Skeletal muscle satellite cell (primary cell): ENCODE data around the gene PDE1A.

Experiments
- H3K27me3 ChIP-seq: 2 replicates; pipeline ENCODE4 v1.7.0; 2013; ENCODE audit warnings: low read length; ENCODE audit not compliant: control insufficient read depth, insufficient read depth
- H3K36me3 ChIP-seq: 2 replicates; pipeline ENCODE4 v1.7.0; 2013; ENCODE audit warnings: mild to moderate bottlenecking, control low read depth, low read length; ENCODE audit not compliant: insufficient read depth
- H3K4me1 ChIP-seq: 2 replicates; pipeline ENCODE4 v1.7.0; 2013; ENCODE audit warnings: low read length; ENCODE audit not compliant: control insufficient read depth, insufficient read depth
- H3K4me2 ChIP-seq: 2 replicates; pipeline ENCODE4 v1.7.0; 2013; ENCODE audit warnings: mild to moderate bottlenecking, low read length
- H3K4me3 ChIP-seq: 2 replicates; pipeline ENCODE4 v1.7.0; 2013; ENCODE audit warnings: low read length
- H3K9ac ChIP-seq: 2 replicates; pipeline ENCODE4 v1.7.0; 2013; ENCODE audit warnings: mild to moderate bottlenecking, low read depth, low read length, moderate library complexity
- H3K9me3 ChIP-seq: replicated peaks from 2 replicates; pipeline ENCODE4 v1.7.0; 2013; ENCODE audit warnings: mild to moderate bottlenecking, control low read depth, low read length

Gene PDE1A

DNA sequence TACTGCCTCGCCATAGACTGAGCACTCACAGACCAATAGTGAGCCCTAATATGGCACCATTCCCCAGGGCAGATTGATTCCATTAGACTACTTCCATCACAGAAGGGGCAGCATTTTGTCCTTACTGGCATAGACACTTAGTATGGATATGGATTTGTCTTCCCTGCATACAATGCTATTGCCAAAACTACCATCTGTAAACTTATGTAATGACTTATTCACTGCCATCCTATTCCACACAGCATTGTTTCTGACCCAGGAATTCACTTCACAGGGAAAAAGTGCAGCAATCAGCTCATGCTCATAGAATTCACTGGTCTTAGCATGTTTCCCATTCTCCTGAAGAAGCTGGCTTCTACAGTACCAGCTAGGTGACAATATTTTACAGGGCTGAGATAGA, 262.1 kb downstream of the PDE1A start:
- H3K36me3 ChIP-seq, result no peaks in the 10 kb centered on the region
- no peaks in the 10 kb centered on the region for H3K4me1 ChIP-seq
- no peaks in the 10 kb centered on the region for H3K27me3 ChIP-seq
- no peak overlapping the region for H3K4me3 ChIP-seq
- no peak overlapping the region for H3K4me2 ChIP-seq
- no peaks in the 10 kb centered on the region for H3K9me3 ChIP-seq
- no peak overlapping the region for H3K9ac ChIP-seq

DNA sequence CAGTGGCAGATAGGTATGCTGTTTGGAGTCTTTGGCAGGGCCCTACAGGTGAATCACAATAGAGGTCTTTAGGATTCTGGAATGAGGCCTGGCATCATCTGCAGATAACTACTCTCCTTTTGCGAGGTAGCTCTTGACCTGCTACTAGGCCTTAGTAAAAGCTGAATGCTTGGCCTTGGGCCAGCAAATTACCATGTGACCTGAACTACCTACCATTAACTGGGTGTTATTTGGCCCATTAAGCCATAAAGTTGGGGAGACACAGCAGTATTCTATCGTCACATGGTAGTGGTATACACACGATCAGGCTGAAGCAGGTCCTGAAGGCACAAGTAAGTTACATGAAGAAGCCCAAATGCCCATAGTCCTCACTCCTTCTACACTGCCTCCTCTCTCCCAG, 263.0 kb downstream of the PDE1A start:
- Histone ChIP-seq H3K4me2 (no peak overlapping the region), H3K4me3 (no peak overlapping the region), H3K27me3 (no peaks in the 10 kb centered on the region), H3K4me1 (no peaks in the 10 kb centered on the region), H3K9me3 (no peaks in the 10 kb centered on the region), H3K36me3 (no peaks in the 10 kb centered on the region), H3K9ac (no peak overlapping the region)

DNA sequence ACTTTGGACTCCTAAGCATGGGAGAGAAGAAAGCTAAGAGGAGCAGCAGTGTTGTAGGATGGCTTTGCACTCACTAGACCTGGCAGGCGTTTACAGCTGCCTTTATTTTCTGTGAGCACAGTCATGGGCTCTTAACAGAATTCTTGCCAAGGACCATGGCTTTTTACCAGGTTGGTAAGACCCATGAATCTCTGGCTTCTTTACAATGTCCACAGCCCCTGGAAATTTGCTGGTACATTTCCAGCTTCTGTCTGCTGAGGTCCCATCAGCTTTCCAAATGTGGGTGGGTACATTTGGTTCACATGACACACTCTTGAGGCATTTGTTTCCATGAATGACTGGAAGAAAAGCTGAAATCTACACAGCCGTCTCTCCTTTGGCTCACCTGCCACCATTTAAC, 278.5 kb downstream of the PDE1A start:
- Histone ChIP-seq H3K4me1 (peaks cover 20% of the 10 kb centered on the region), H3K27me3 (no peaks in the 10 kb centered on the region), H3K9ac (no peak overlapping the region), H3K4me2 (no peak overlapping the region), H3K4me3 (no peak overlapping the region), H3K9me3 (no peaks in the 10 kb centered on the region), H3K36me3 (no peaks in the 10 kb centered on the region)

DNA sequence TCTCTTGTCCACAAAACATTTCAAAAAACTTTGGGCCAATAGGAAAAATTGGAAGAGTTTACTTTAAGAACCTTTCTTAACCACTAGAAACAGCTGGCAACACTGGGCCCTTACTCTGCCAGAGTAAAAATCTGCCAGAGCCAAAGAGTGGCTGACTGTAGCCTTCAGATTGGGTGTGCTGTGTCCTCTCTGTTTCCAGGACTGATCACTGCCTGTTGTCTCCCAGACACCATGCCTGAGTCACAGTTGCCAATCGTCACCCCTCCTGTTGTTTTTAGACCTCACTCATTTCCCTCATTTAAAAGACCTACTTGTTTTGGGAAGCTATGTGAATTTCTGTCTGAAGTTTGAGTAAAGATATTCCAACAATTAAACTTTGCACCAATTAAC, 282.1 kb downstream of the PDE1A start:
- H3K4me2 ChIP-seq, result peak overlapping the region; percentile 3
- H3K27me3 ChIP-seq, result no peaks in the 10 kb centered on the region
- H3K36me3 ChIP-seq, result no peaks in the 10 kb centered on the region
- H3K9me3 ChIP-seq, result no peaks in the 10 kb centered on the region
- no peak overlapping the region for H3K9ac ChIP-seq
- H3K4me3 ChIP-seq, result no peak overlapping the region
- H3K4me1 ChIP-seq, result peaks cover 20% of the 10 kb centered on the region

DNA sequence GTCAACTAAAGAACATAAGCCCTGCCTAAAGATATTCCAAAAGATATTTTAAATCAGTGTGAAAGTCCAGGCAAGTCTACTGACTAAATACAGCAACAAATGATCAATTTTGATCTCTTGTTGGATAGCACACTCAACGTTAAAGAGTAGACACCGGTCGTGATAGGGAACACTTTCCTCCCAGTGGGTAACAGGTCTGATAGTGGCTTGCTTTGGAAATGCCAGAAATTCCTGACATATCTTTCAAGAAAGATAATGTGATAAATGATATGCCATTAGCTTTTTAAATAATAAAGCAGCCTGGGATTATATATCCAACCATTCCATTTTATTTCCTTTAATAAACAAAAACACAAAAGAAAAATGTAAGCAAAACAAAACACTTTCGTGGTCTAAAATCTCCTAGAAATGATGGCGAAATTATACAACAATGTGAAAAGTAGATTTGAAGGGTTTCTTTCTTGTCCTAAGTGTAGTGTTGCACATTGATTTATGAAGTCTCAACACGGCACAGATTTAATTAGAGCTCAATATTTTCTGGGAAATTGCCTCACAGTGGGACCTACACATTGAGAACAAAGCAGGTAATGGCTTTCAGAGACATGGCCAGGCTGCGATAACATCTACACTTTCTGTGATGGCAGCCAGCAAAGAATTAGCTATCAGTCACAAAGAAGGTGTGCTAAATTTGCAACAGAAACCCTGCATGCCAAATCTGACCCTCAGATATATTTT, 282.6 kb downstream of the PDE1A start:
- H3K9me3 ChIP-seq, result no peaks in the 10 kb centered on the region
- H3K36me3 ChIP-seq, result no peaks in the 10 kb centered on the region
- H3K4me1 ChIP-seq, result peaks cover 20% of the 10 kb centered on the region
- H3K4me2 ChIP-seq, result no peak overlapping the region
- H3K4me3 ChIP-seq, result no peak overlapping the region
- no peaks in the 10 kb centered on the region for H3K27me3 ChIP-seq
- no peak overlapping the region for H3K9ac ChIP-seq

DNA sequence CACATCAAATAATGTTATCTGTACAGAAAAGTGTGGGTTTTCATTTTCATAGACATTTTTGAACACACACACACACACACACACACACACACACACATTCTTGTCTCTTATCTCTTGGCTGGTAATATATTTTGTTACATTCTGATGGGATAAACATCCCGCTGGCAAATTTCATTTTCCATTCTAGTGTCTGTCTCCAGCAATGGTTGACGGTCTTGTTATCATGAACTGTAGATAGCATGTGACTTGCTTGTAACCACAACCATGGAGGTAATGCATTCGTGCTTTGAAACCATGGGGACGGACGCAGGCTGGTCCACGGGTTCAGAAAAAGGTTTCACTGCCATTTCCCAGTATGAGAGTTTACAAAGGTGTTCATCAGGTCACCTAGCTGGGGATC, 284.8 kb downstream of the PDE1A start:
- no peaks in the 10 kb centered on the region for H3K27me3 ChIP-seq
- H3K4me1 ChIP-seq, result peaks cover 14% of the 10 kb centered on the region
- no peak overlapping the region for H3K9ac ChIP-seq
- no peaks in the 10 kb centered on the region for H3K9me3 ChIP-seq
- H3K4me2 ChIP-seq, result no peak overlapping the region
- no peaks in the 10 kb centered on the region for H3K36me3 ChIP-seq
- no peak overlapping the region for H3K4me3 ChIP-seq

DNA sequence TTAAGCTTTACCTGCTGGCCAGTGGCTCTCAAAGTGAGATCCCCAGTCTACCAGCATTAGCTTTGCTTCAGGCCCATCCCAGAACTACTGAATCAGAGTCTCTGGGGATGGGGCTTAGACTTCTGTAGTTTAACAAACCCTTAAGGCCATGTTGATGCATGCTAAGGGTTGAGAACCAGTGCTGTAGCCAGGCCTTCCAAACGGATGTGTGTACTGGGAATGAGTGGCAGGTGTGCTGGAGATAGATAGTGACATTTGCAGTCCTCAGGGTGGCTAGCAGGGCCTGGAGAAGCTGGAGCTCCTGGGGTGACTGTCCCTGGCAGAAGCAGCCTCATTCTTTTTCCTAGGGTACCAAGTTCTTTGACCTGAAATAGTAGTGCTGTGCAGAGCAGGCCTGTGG, 292.6 kb downstream of the PDE1A start:
- no peaks in the 10 kb centered on the region for H3K27me3 ChIP-seq
- no peaks in the 10 kb centered on the region for H3K9me3 ChIP-seq

DNA sequence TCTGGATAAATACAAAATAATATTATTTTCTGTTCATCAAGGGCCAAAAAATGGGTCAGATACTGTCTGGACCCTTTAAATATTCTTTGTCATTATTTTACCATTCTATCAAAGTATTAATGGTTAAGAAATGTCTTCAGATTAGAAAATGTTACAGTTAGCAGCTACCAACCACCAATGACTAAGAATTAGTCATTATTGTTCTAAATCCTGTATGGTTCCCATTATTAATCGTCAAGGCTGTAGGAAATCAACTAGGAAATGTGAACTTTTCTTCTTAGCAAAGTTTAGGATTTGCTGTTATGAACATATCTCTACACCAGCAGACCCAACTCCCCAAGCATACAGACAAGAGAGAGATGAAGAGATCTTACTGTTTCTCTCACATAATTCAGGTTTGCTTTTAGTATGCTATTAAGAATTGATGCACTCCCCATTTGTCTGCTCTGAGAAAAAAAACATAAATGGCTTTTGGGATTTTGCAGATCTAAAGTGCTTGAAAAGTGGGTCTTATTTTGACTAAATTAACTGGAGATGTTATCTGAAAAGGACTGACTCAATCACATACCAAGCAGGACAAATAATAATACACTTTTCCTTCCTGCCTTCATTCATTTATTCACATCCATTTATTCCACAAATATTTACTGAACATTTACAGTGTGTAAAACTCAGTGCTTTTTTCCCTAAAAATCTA, 293.5 kb downstream of the PDE1A start:
- H3K36me3 ChIP-seq, result no peaks in the 10 kb centered on the region

More for the DNA sequence above, 292.6 kb downstream of the PDE1A start:
- Histone ChIP-seq H3K4me1 (peaks cover 41% of the 10 kb centered on the region), H3K4me3 (no peak overlapping the region), H3K36me3 (no peaks in the 10 kb centered on the region), H3K9ac (no peak overlapping the region), H3K4me2 (no peak overlapping the region)

DNA sequence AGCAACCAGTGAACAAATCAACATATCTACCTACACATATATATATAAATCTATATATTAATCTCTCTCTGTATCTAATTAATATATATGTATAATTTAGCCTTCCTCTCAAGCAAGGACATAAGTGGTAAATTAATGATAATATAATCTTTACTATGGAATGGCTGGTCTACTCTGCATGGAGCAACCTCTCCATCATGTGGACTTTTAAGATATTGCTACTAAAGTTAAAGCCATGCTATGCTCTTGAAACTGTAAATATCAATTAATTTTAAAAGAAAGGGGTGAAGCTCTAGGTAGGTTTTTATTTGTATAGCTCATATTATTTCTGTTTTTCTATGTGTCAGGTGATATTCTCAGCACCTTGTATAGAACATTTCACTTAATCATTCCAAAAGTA, 294.2 kb downstream of the PDE1A start:
- H3K4me2 ChIP-seq, result no peak overlapping the region
- H3K4me3 ChIP-seq, result no peak overlapping the region
- no peaks in the 10 kb centered on the region for H3K27me3 ChIP-seq
- H3K9me3 ChIP-seq, result no peaks in the 10 kb centered on the region
- peaks cover 49% of the 10 kb centered on the region for H3K4me1 ChIP-seq
- no peak overlapping the region for H3K9ac ChIP-seq
- H3K36me3 ChIP-seq, result no peaks in the 10 kb centered on the region

More for the DNA sequence above, 293.5 kb downstream of the PDE1A start:
- Histone ChIP-seq H3K27me3 (no peaks in the 10 kb centered on the region), H3K9ac (no peak overlapping the region), H3K4me2 (peak overlapping the region; percentile 4), H3K4me3 (no peak overlapping the region), H3K9me3 (no peaks in the 10 kb centered on the region), H3K4me1 (peaks cover 49% of the 10 kb centered on the region)

DNA sequence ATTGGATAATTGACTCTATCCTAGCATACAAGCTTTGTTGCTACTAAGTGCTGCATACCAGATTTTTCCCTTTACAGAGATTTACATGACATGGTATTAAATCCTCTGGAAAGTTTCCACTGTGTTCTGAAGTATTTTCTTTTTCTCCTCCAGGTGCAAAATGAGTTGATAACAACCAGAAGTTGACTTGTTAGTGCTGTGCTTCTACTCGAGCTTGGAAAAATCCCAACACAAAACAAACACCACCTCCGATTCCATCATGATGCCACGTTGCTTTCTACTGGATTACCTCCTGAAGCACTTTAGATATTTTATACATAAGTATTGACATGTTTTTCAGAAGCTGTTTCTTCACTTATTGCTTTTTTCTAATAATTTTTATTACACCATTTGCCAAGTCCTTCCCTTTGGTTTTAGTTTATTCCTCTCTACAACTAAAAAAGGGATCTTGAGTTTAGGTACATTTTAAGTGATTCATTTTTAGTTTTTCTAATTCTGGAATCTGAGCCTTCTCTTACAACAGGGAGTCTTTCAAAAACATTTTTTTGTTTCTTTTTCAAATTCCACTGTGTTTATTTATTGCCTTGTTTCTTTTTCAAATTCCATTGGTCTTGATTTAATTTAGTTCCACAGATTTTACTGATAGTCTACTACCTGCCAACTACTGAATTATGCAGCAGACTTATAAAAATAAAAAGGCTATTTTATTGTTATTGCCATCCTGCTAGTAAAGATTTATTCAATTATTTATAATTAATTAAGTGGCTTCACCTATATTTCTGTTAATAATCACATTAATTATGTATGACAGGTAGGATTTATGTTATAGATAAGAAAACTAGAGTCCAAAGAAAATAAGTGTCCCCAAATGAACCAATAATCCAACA, 297.8 kb downstream of the PDE1A start:
- no peaks in the 10 kb centered on the region for H3K9me3 ChIP-seq
- peak overlapping the region; percentile 12 for H3K4me3 ChIP-seq
- H3K9ac ChIP-seq, result no peak overlapping the region
- H3K4me2 ChIP-seq, result peak overlapping the region; percentile 49
- H3K27me3 ChIP-seq, result no peaks in the 10 kb centered on the region
- H3K4me1 ChIP-seq, result peaks cover 40% of the 10 kb centered on the region
- H3K36me3 ChIP-seq, result no peaks in the 10 kb centered on the region

DNA sequence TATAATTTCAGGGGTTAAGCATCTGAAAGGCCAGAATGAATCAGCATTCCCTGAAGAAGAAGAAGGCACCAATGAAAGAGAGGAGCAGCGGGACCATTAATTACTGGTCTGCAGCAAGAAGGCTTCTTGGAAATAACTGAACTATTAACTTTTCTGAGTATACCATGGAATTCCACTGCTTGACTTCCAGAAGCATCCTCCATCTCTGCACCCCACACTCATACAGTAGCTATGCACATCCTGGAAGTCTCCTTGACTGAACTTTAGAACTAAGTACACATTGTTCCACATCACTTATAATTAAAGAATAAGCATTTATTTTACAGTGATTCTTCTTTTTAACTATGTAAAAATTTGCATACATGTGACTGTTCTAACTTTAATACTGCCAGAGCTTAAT, 309.6 kb downstream of the PDE1A start:
- no peaks in the 10 kb centered on the region for H3K9me3 ChIP-seq
- H3K4me1 ChIP-seq, result no peaks in the 10 kb centered on the region
- H3K27me3 ChIP-seq, result no peaks in the 10 kb centered on the region
- no peak overlapping the region for H3K9ac ChIP-seq
- H3K4me2 ChIP-seq, result no peak overlapping the region
- no peak overlapping the region for H3K4me3 ChIP-seq
- no peaks in the 10 kb centered on the region for H3K36me3 ChIP-seq
